ENCODE results near the gene ABCF3. TPM values are rescaled to one million over a fixed set of nuclear protein-coding genes. Genes with fewer than 3 reads are reported as not detected.
A peak's percentile ranks its signal among the peaks of the same experiment; 100 is the strongest.

The ABCF3 gene
- total RNA-seq, 1 experiment from 2014 or later = 63.6 TPM

GRCh38 chr3:184241447-184242296 is 55.7 kb downstream of the ABCF3 start:
- ATAC-seq = peak; percentile 67
- POLR2A ChIA-PET = interaction anchor here (0.6 to 2.0 kb wide), 4 partner anchors 15 to 67 kb away, joined by 3 to 6 read pairs (median 5); partner anchors contain the start of gene CAMK2N2
- Mint-ChIP-seq H3K27ac (no peak overlapping the region), H3K27me3 (ENCODE audit: low read depth) (peaks cover 3% of the 10 kb centered on the region), H3K36me3 (peaks cover 21% of the 10 kb centered on the region), H3K4me3 (peak overlapping the region; percentile 25), H3K4me1 (peaks cover 3% of the 10 kb centered on the region; the same call in 1 of the 2 replicates), H3K9me3 (no peaks in the 10 kb centered on the region)
- DNase-seq (ENCODE audit: low spot score) = peak; percentile 55
- CTCF ChIA-PET = interaction anchor here (0.5 to 7.5 kb wide), 11 partner anchors 9 to 846 kb away, joined by 3 to 88 read pairs (median 5); partner anchors contain the start of genes CAMK2N2, EEF1AKMT4 and VWA5B2
- 0 out of 2 replicates have a peak, but pooled peaks have one; percentile 56 for TF ChIP-seq EMX1 (CRISPR knock-in tag; IDR thresholded peaks at IDR 0.05)
- TF ChIP-seq, protein P1, sequence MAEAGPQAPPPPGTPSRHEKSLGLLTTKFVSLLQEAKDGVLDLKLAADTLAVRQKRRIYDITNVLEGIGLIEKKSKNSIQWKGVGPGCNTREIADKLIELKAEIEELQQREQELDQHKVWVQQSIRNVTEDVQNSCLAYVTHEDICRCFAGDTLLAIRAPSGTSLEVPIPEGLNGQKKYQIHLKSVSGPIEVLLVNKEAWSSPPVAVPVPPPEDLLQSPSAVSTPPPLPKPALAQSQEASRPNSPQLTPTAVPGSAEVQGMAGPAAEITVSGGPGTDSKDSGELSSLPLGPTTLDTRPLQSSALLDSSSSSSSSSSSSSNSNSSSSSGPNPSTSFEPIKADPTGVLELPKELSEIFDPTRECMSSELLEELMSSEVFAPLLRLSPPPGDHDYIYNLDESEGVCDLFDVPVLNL (CRISPR knock-in tag; IDR thresholded peaks at IDR 0.05; ENCODE audit: borderline replicate concordance, low read depth) = 0 out of 2 replicates have a peak, but pooled peaks have one; percentile 60
- no peak for TF ChIP-seq ZNF532 (CRISPR knock-in tag; IDR thresholded peaks at IDR 0.05; ENCODE audit: borderline replicate concordance)
- TF ChIP-seq ELF4 (CRISPR knock-in tag; IDR thresholded peaks at IDR 0.05; ENCODE audit: low read depth) = no peak
- TF ChIP-seq, protein P2, sequence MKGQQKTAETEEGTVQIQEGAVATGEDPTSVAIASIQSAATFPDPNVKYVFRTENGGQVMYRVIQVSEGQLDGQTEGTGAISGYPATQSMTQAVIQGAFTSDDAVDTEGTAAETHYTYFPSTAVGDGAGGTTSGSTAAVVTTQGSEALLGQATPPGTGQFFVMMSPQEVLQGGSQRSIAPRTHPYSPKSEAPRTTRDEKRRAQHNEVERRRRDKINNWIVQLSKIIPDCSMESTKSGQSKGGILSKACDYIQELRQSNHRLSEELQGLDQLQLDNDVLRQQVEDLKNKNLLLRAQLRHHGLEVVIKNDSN (CRISPR knock-in tag; IDR thresholded peaks at IDR 0.05) = no peak
- TF ChIP-seq RELA (CRISPR knock-in tag; IDR thresholded peaks at IDR 0.05; ENCODE audit: borderline replicate concordance) = peak; percentile 61; the same call in 1 of the 2 replicates
- no peak for TF ChIP-seq NFATC4 (CRISPR knock-in tag; IDR thresholded peaks at IDR 0.05)
- TF ChIP-seq GABPB1 (CRISPR knock-in tag; IDR thresholded peaks at IDR 0.05) = peak; percentile 73
- no peak for TF ChIP-seq SOX15 (CRISPR knock-in tag; IDR thresholded peaks at IDR 0.05)
- no peak for TF ChIP-seq TCF7 (CRISPR knock-in tag; IDR thresholded peaks at IDR 0.05; ENCODE audit: low read depth)
- TF ChIP-seq JAZF1 (CRISPR knock-in tag; IDR thresholded peaks at IDR 0.05) = no peak
- TF ChIP-seq FOXK1 (CRISPR knock-in tag; IDR thresholded peaks at IDR 0.05) = no peak; the same call in 1 of the 2 replicates
- TF ChIP-seq ZNF263 (CRISPR knock-in tag; IDR thresholded peaks at IDR 0.05; ENCODE audit: low read depth) = no peak
- TF ChIP-seq NFE2L1 (CRISPR knock-in tag; IDR thresholded peaks at IDR 0.05) = no peak
- TF ChIP-seq, protein P3, sequence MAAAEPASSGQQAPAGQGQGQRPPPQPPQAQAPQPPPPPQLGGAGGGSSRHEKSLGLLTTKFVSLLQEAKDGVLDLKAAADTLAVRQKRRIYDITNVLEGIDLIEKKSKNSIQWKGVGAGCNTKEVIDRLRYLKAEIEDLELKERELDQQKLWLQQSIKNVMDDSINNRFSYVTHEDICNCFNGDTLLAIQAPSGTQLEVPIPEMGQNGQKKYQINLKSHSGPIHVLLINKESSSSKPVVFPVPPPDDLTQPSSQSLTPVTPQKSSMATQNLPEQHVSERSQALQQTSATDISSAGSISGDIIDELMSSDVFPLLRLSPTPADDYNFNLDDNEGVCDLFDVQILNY (CRISPR knock-in tag; IDR thresholded peaks at IDR 0.05) = no peak
- no peak for TF ChIP-seq PRRX2 (CRISPR knock-in tag; IDR thresholded peaks at IDR 0.05)
- no peak for TF ChIP-seq CREM (CRISPR knock-in tag; IDR thresholded peaks at IDR 0.05)
- TF ChIP-seq ZNF423 (CRISPR knock-in tag; IDR thresholded peaks at IDR 0.05) = no peak
- TF ChIP-seq CBFB (CRISPR knock-in tag; IDR thresholded peaks at IDR 0.05; ENCODE audit: low read depth) = no peak
- TF ChIP-seq FOXP4 (CRISPR knock-in tag; IDR thresholded peaks at IDR 0.05) = no peak
- no peak for TF ChIP-seq ZBTB21 (CRISPR knock-in tag; IDR thresholded peaks at IDR 0.05; ENCODE audit: borderline replicate concordance)
- TF ChIP-seq, protein P4, sequence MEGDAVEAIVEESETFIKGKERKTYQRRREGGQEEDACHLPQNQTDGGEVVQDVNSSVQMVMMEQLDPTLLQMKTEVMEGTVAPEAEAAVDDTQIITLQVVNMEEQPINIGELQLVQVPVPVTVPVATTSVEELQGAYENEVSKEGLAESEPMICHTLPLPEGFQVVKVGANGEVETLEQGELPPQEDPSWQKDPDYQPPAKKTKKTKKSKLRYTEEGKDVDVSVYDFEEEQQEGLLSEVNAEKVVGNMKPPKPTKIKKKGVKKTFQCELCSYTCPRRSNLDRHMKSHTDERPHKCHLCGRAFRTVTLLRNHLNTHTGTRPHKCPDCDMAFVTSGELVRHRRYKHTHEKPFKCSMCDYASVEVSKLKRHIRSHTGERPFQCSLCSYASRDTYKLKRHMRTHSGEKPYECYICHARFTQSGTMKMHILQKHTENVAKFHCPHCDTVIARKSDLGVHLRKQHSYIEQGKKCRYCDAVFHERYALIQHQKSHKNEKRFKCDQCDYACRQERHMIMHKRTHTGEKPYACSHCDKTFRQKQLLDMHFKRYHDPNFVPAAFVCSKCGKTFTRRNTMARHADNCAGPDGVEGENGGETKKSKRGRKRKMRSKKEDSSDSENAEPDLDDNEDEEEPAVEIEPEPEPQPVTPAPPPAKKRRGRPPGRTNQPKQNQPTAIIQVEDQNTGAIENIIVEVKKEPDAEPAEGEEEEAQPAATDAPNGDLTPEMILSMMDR (IDR thresholded peaks at IDR 0.05) = no peak
- no peak for TF ChIP-seq MXD4 (CRISPR knock-in tag; IDR thresholded peaks at IDR 0.05; ENCODE audit: borderline replicate concordance)
- no peak for TF ChIP-seq SP1 (CRISPR knock-in tag; conservative IDR thresholded peaks at IDR 0.05)
- TF ChIP-seq RORB (CRISPR knock-in tag; IDR thresholded peaks at IDR 0.05) = no peak

Measured in WTC11 (cell line).